Stimulated activated CD8-positive, alpha-beta memory T cell treated with anti-CD3 and anti-CD28 coated beads, Interleukin-7, amount 100 ng/mL, for 48 hours (primary cell): ENCODE data around the gene RTN4RL1.
"Not testable (repeated sequence)": the region's sequence is repeated elsewhere in the genome, so short reads cannot be mapped to it uniquely, and the experiment has no call there.

Experiments used
- DNase-seq, 2 donors: peaks; one replicate each; pipeline ENCODE4 v3.0.0-alpha.2; 2020; ENCODE audit warnings: low read depth in 1 of 2; ENCODE audit errors: extremely low read depth in 1 of 2

The RTN4RL1 gene

GRCh38 chr17:2027528-2028233, 2.5 kb upstream of the RTN4RL1 start:
- no peak for DNase-seq

GRCh38 chr17:2025622-2026309, 632 bp upstream of the RTN4RL1 start:
- no peak for DNase-seq

- DNase-seq: no peak
Observed at GRCh38 chr17:2024572-2025219, 438 bp downstream of the RTN4RL1 start.

GRCh38 chr17:2023692-2024571, 1.2 kb downstream of the RTN4RL1 start:
- DNase-seq: no peak

GRCh38 chr17:2023256-2023655, 1.9 kb downstream of the RTN4RL1 start:
- DNase-seq: no peak

GRCh38 chr17:2022647-2023240, 2.4 kb downstream of the RTN4RL1 start:
- DNase-seq: no peak

- DNase-seq: no peak
Observed at GRCh38 chr17:2020721-2021120, 4.4 kb downstream of the RTN4RL1 start.

- no peak for DNase-seq
Observed at GRCh38 chr17:2019723-2020122, 5.4 kb downstream of the RTN4RL1 start.

GRCh38 chr17:2018716-2019510, 6.2 kb downstream of the RTN4RL1 start:
- no peak for DNase-seq

GRCh38 chr17:2017274-2017941, 7.7 kb downstream of the RTN4RL1 start:
- DNase-seq: no peak

- no peak for DNase-seq
Observed at GRCh38 chr17:2016494-2016893, 8.6 kb downstream of the RTN4RL1 start.

- DNase-seq: no peak
Observed at GRCh38 chr17:2015314-2015713, 9.8 kb downstream of the RTN4RL1 start.

- no peak for DNase-seq
Observed at GRCh38 chr17:2013994-2014317, 11.2 kb downstream of the RTN4RL1 start.

GRCh38 chr17:2013220-2013993, 11.7 kb downstream of the RTN4RL1 start:
- DNase-seq: not testable (repeated sequence)

GRCh38 chr17:2012499-2012898, 12.6 kb downstream of the RTN4RL1 start:
- no peak for DNase-seq

GRCh38 chr17:2011411-2012371, 13.4 kb downstream of the RTN4RL1 start:
- no peak for DNase-seq

GRCh38 chr17:2009737-2010136, 15.4 kb downstream of the RTN4RL1 start:
- DNase-seq: no peak
